ENCODE measurements around the gene IQCC. TPM values are rescaled to one million over a fixed set of nuclear protein-coding genes. Genes with fewer than 3 reads are reported as not detected.

IQCC gene
- total RNA-seq, 6 donors from 2014 or later: 0.55 to 6.3 (median 1.9) TPM

- Histone ChIP-seq H3K36me3 (peaks cover 52 to 79% (median 70%) of the 10 kb centered on the region in 4 donors), H3K27ac (no peak overlapping the region), H3K4me3 (no peak overlapping the region), H3K4me1 (peaks cover 0 to 15% (median 4%) of the 10 kb centered on the region in 4 donors), H3K9me3 (no peaks in the 10 kb centered on the region), H3K27me3 (no peaks in the 10 kb centered on the region)
- no peak for ATAC-seq (ENCODE audit: low FRiP score in 2 of 2)
- WGBS, 2 donors: 89 to 96% methylated on average over 1 to 6 of the region's 6 CpGs
- TF ChIP-seq POLR2AphosphoS5 (IDR thresholded peaks at IDR 0.05) (no peak), CTCF (IDR thresholded peaks at IDR 0.05) (no peak), EP300 (IDR thresholded peaks at IDR 0.05) (no peak), POLR2A (IDR thresholded peaks at IDR 0.05) (no peak)
- no peak for DNase-seq
These were observed 10.5 kb upstream of the IQCC start for GRCh38 chr1:32194984-32195383.

GRCh38 chr1:32195531-32195930 is 9.9 kb upstream of the IQCC start:
- H3K4me3 ChIP-seq: no peak overlapping the region
- WGBS, 2 donors: 93 to 100% methylated on average over 3 of the region's 3 CpGs
- peaks cover 47 to 74% (median 65%) of the 10 kb centered on the region in 4 donors for H3K36me3 ChIP-seq
- ATAC-seq (ENCODE audit: low FRiP score in 2 of 2) (no peak), DNase-seq (no peak)
- H3K27ac ChIP-seq: no peak overlapping the region
- no peaks in the 10 kb centered on the region for H3K27me3 ChIP-seq
- H3K4me1 ChIP-seq: peaks cover 0 to 18% (median 8%) of the 10 kb centered on the region in 4 donors
- TF ChIP-seq CTCF (IDR thresholded peaks at IDR 0.05) (no peak), POLR2A (IDR thresholded peaks at IDR 0.05) (no peak), POLR2AphosphoS5 (IDR thresholded peaks at IDR 0.05) (no peak), EP300 (IDR thresholded peaks at IDR 0.05) (no peak)
- H3K9me3 ChIP-seq: no peaks in the 10 kb centered on the region

- Histone ChIP-seq H3K27me3 (no peaks in the 10 kb centered on the region), H3K27ac (peak overlapping the region in 2 of 4 donors; percentile 5 to 25), H3K4me3 (no peak overlapping the region), H3K36me3 (peaks cover 40 to 67% (median 58%) of the 10 kb centered on the region in 4 donors), H3K9me3 (no peaks in the 10 kb centered on the region), H3K4me1 (peaks cover 5 to 23% (median 14%) of the 10 kb centered on the region in 4 donors)
- no peak for ATAC-seq (ENCODE audit: low FRiP score in 2 of 2)
- TF ChIP-seq POLR2AphosphoS5 (IDR thresholded peaks at IDR 0.05) (no peak), POLR2A (IDR thresholded peaks at IDR 0.05) (no peak), CTCF (IDR thresholded peaks at IDR 0.05) (no peak), EP300 (IDR thresholded peaks at IDR 0.05) (no peak)
- DNase-seq: no peak
These were observed 9.3 kb upstream of the IQCC start for GRCh38 chr1:32195972-32196823.

GRCh38 chr1:32197074-32197473 is 8.4 kb upstream of the IQCC start:
- peak in 1 of 2 donors; percentile 37 for DNase-seq
- H3K9me3 ChIP-seq: no peaks in the 10 kb centered on the region
- peak overlapping the region in 1 of 4 donors; percentile 25 for H3K27ac ChIP-seq
- no peak overlapping the region for H3K4me3 ChIP-seq
- WGBS, 2 donors: 71 to 83% methylated on average over 1 of the region's 1 CpG
- H3K4me1 ChIP-seq: peaks cover 14 to 31% (median 23%) of the 10 kb centered on the region in 4 donors
- peak in 1 of 2 donors; percentile 73 for ATAC-seq (ENCODE audit: low FRiP score in 2 of 2)
- H3K36me3 ChIP-seq: peaks cover 31 to 58% (median 50%) of the 10 kb centered on the region in 4 donors
- no peaks in the 10 kb centered on the region for H3K27me3 ChIP-seq
- TF ChIP-seq CTCF (IDR thresholded peaks at IDR 0.05) (no peak), EP300 (IDR thresholded peaks at IDR 0.05) (no peak), POLR2AphosphoS5 (IDR thresholded peaks at IDR 0.05) (no peak), POLR2A (IDR thresholded peaks at IDR 0.05) (peak in 1 of 4 donors; percentile 9)
